ENCODE data around the gene NEK11. TPM values are rescaled to one million over a fixed set of nuclear protein-coding genes. Genes with fewer than 3 reads are reported as not detected.

Gene NEK11
- polyA plus RNA-seq, 1 donor (not counting 4 experiments of a cell fraction or from before 2014, with no cell fraction given): 9.4 TPM

DNA sequence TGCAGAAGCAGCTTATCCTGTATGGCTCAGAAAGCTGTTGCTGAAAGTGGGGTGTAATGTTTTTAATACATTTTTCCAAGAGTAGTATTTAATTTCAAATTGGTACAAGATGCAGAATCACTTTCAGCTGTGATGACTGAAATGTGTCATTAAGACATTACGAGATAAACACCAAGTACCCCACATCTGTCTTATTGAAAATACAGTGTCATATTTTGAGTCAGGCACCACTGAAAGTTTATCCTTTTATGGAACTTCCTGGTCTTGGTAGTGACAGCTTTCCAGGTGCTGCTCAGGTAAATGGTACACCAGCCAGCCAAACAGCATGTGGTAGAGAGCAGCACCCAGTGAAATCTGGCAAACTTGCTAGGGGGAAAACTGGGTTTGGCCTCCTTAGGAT, 17.0 kb upstream of the NEK11 start:
- dilution Hi-C loops (cut with MboI; ENCODE audit: extremely low pct_ligation_motif_present, low sequenced_read_pairs): no loop called here
- H3K4me1 ChIP-seq (ENCODE audit: control insufficient read depth, extremely low read depth, insufficient read depth, low read length): no peaks in the 10 kb centered on the region
- no peaks in the 10 kb centered on the region for H3K79me2 ChIP-seq (ENCODE audit: control insufficient read depth, insufficient read depth, low read length)
- H3K36me3 ChIP-seq (ENCODE audit: control insufficient read depth in 2 of 2, extremely low read depth in 1 of 2, insufficient read depth in 2 of 2, low read length in 2 of 2): peaks cover 11% of the 10 kb centered on the region in 2 experiments
- no peaks in the 10 kb centered on the region for H3K27me3 ChIP-seq (ENCODE audit: control insufficient read depth, extremely low read depth, insufficient read depth, low read length)
- no peak overlapping the region for H2AFZ ChIP-seq (ENCODE audit: control insufficient read depth, low read length)
- no peaks in the 10 kb centered on the region for H4K20me1 ChIP-seq (ENCODE audit: control insufficient read depth, extremely low read depth, insufficient read depth, low read length)
- H3K27ac ChIP-seq (ENCODE audit: control insufficient read depth, insufficient read depth, low read length): no peak overlapping the region
- no peak overlapping the region for H3K4me3 ChIP-seq (ENCODE audit: control insufficient read depth in 2 of 3, extremely low read depth in 1 of 3, insufficient read depth in 2 of 3, low read depth in 1 of 3, low read length in 3 of 3)
- FAIRE-seq: no peak
- H3K4me2 ChIP-seq (ENCODE audit: control insufficient read depth, extremely low read depth, insufficient read depth, low read depth, low read length): no peak overlapping the region
- no peak for TF ChIP-seq EZH2 (IDR thresholded peaks at IDR 0.05; ENCODE audit: low read length)
- TF ChIP-seq, protein P1, sequence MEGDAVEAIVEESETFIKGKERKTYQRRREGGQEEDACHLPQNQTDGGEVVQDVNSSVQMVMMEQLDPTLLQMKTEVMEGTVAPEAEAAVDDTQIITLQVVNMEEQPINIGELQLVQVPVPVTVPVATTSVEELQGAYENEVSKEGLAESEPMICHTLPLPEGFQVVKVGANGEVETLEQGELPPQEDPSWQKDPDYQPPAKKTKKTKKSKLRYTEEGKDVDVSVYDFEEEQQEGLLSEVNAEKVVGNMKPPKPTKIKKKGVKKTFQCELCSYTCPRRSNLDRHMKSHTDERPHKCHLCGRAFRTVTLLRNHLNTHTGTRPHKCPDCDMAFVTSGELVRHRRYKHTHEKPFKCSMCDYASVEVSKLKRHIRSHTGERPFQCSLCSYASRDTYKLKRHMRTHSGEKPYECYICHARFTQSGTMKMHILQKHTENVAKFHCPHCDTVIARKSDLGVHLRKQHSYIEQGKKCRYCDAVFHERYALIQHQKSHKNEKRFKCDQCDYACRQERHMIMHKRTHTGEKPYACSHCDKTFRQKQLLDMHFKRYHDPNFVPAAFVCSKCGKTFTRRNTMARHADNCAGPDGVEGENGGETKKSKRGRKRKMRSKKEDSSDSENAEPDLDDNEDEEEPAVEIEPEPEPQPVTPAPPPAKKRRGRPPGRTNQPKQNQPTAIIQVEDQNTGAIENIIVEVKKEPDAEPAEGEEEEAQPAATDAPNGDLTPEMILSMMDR (optimal IDR thresholded peaks at IDR 0.05 in 1 of 3, IDR thresholded peaks at IDR 0.05 in 1 of 3, conservative IDR thresholded peaks at IDR 0.05 in 1 of 3; ENCODE audit: extremely low read depth in 1 of 3, insufficient read depth in 2 of 3, low read length in 3 of 3): no peak
- no peak overlapping the region for H3K9ac ChIP-seq (ENCODE audit: control insufficient read depth, extremely low read depth, insufficient read depth, low read length)
- H3K9me3 ChIP-seq (ENCODE audit: control insufficient read depth, low read depth, low read length): no peaks in the 10 kb centered on the region
- H3K9me1 ChIP-seq (ENCODE audit: control insufficient read depth, extremely low read depth, insufficient read depth, low read length): no peaks in the 10 kb centered on the region
- no peak for DNase-seq (ENCODE audit: low read depth, low spot score)

- FAIRE-seq (no peak), DNase-seq (ENCODE audit: low read depth, low spot score) (no peak)
- Histone ChIP-seq H3K9me3 (ENCODE audit: control insufficient read depth, low read depth, low read length) (no peaks in the 10 kb centered on the region), H3K27me3 (ENCODE audit: control insufficient read depth, extremely low read depth, insufficient read depth, low read length) (no peaks in the 10 kb centered on the region), H2AFZ (ENCODE audit: control insufficient read depth, low read length) (no peak overlapping the region), H3K36me3 (ENCODE audit: control insufficient read depth in 2 of 2, extremely low read depth in 1 of 2, insufficient read depth in 2 of 2, low read length in 2 of 2) (peaks cover 0 to 4% of the 10 kb centered on the region in 2 experiments), H3K27ac (ENCODE audit: control insufficient read depth, insufficient read depth, low read length) (no peak overlapping the region), H3K9ac (ENCODE audit: control insufficient read depth, extremely low read depth, insufficient read depth, low read length) (no peak overlapping the region), H3K4me2 (ENCODE audit: control insufficient read depth, extremely low read depth, insufficient read depth, low read depth, low read length) (no peak overlapping the region), H3K4me1 (ENCODE audit: control insufficient read depth, extremely low read depth, insufficient read depth, low read length) (no peaks in the 10 kb centered on the region), H3K4me3 (ENCODE audit: control insufficient read depth in 2 of 3, extremely low read depth in 1 of 3, insufficient read depth in 2 of 3, low read depth in 1 of 3, low read length in 3 of 3) (no peak overlapping the region), H4K20me1 (ENCODE audit: control insufficient read depth, extremely low read depth, insufficient read depth, low read length) (no peaks in the 10 kb centered on the region), H3K79me2 (ENCODE audit: control insufficient read depth, insufficient read depth, low read length) (no peaks in the 10 kb centered on the region), H3K9me1 (ENCODE audit: control insufficient read depth, extremely low read depth, insufficient read depth, low read length) (no peaks in the 10 kb centered on the region)
- no peak for TF ChIP-seq EZH2 (IDR thresholded peaks at IDR 0.05; ENCODE audit: low read length)
- TF ChIP-seq, protein P1 (optimal IDR thresholded peaks at IDR 0.05 in 1 of 3, IDR thresholded peaks at IDR 0.05 in 1 of 3, conservative IDR thresholded peaks at IDR 0.05 in 1 of 3; ENCODE audit: extremely low read depth in 1 of 3, insufficient read depth in 2 of 3, low read length in 3 of 3): no peak
- dilution Hi-C loops (cut with MboI; ENCODE audit: extremely low pct_ligation_motif_present, low sequenced_read_pairs): no loop called here
Measured at GRCh38 chr3:131018970-131019369, 7.7 kb upstream of the NEK11 start.

Data from keratinocyte (primary cell).